Kidney (tissue), 14 donors: ENCODE measurements around the gene BST1. TPM values are rescaled to one million over a fixed set of nuclear protein-coding genes. Genes with fewer than 3 reads are reported as not detected.

Experiments used
- DNase-seq, 5 donors: peaks; one replicate each; pipeline ENCODE4 v3.0.0-alpha.2; 2013 to 2020
- FAIRE-seq: peaks from 2 replicates; lab custom pipeline; 2012; peaks lifted over from hg19 to GRCh38; lab: Jason Lieb, UNC
- H3K27ac ChIP-seq, 2 donors: one replicate each; pipeline ENCODE4 v1.7.0; 2013; ENCODE audit warnings: low read depth in 2 of 2, low read length in 2 of 2, inconsistent platforms in 1 of 2
- H3K27me3 ChIP-seq: one replicate; pipeline ENCODE4 v1.7.1; 2013; ENCODE audit warnings: low read length, inconsistent platforms; ENCODE audit not compliant: control insufficient read depth, insufficient read depth
- H3K36me3 ChIP-seq, 3 donors: one replicate each; pipeline versions ENCODE4 v1.7.0 to v1.7.1; 2013; ENCODE audit warnings: low read length in 3 of 3, control low read depth in 1 of 3, inconsistent platforms in 1 of 3; ENCODE audit not compliant: insufficient read depth in 3 of 3, control insufficient read depth in 2 of 3
- H3K4me1 ChIP-seq, 3 donors: one replicate each; pipeline versions ENCODE4 v1.7.0 to v1.7.1; 2013; ENCODE audit warnings: low read length in 3 of 3, inconsistent platforms in 1 of 3, low read depth in 1 of 3; ENCODE audit not compliant: control insufficient read depth in 2 of 3, insufficient read depth in 2 of 3
- H3K4me3 ChIP-seq, 3 donors: one replicate each; pipeline versions ENCODE4 v1.7.0 to v1.8.1; 2013; ENCODE audit warnings: low read length in 3 of 3, control low read depth in 1 of 3, inconsistent platforms in 1 of 3
- H3K9ac ChIP-seq, 3 donors: one replicate each; pipeline versions ENCODE4 v1.7.0 to v1.7.1; 2013; ENCODE audit warnings: low read length in 3 of 3, control low read depth in 1 of 3, inconsistent platforms in 1 of 3
- H3K9me3 ChIP-seq, 3 donors: one replicate each; pipeline versions ENCODE4 v1.7.0 to v1.7.1; 2013; ENCODE audit warnings: low read length in 3 of 3, control low read depth in 1 of 3, inconsistent platforms in 1 of 3; ENCODE audit not compliant: control insufficient read depth in 2 of 3, insufficient read depth in 1 of 3
- CTCF ChIP-seq: IDR thresholded peaks from 3 replicates; pipeline ENCODE4 v1.5.1; 2012; ENCODE audit warnings: mild to moderate bottlenecking, moderate library complexity, borderline replicate concordance; ENCODE audit not compliant: insufficient read depth; ENCODE audit errors: extremely low read depth
- intact Hi-C: fragments of 100-400 bp; cut with DNase I; formaldehyde crosslinking; loops from one replicate; pipeline ENCODE4 v1.11.1; 2022
- polyA plus RNA-seq: library from polyadenylated mRNA; stranded (reverse); fragments of 350-450 nt; fragmentation: Illumina TruSeq; extraction: RNeasy Lipid Tissue Mini Kit (QIAGEN cat#74804); gene quantifications from one replicate; pipeline ENCODE4 v1.2.3, GENCODE V29; 2014; ENCODE audit warnings: low read depth, low replicate concordance; ENCODE audit not compliant: insufficient read depth
- total RNA-seq: library from RNA; stranded (reverse); fragmentation: NEBNext Ultra II Directional; extraction: Animal tissue kit (Norgen Biotek cat#: 25700); gene quantifications from one replicate; pipeline ENCODE4 v1.2.1, GENCODE V29; 2021
- donor health status: control.
- donor health status: control.
- donor health status: control.
- donor health status: control.
- donor health status: control.
- donor health status: DM: yes; HTN: yes; CAD: no.
- donor health status: Normal renal cell carcinoma (clear cell type).

BST1 gene
- total and polyA plus RNA-seq, 2 donors from 2014 or later: 5.3 to 19.0 TPM

- no peak for FAIRE-seq
- H3K9ac ChIP-seq: no peak overlapping the region
- no peaks in the 10 kb centered on the region for H3K4me1 ChIP-seq
- TF ChIP-seq CTCF: no peak
- no peak overlapping the region for H3K27ac ChIP-seq
- no peak for DNase-seq
- intact Hi-C loops: no loop called here
- H3K4me3 ChIP-seq: no peak overlapping the region
- H3K27me3 ChIP-seq: no peaks in the 10 kb centered on the region
- no peaks in the 10 kb centered on the region for H3K9me3 ChIP-seq
- H3K36me3 ChIP-seq: no peaks in the 10 kb centered on the region
Observed at GRCh38 chr4:15668566-15669435, 34.1 kb upstream of the BST1 start.

GRCh38 chr4:15670576-15670975 is 32.3 kb upstream of the BST1 start:
- intact Hi-C loops: no loop called here
- Histone ChIP-seq H3K9ac (no peak overlapping the region), H3K27me3 (no peaks in the 10 kb centered on the region), H3K4me1 (no peaks in the 10 kb centered on the region), H3K36me3 (no peaks in the 10 kb centered on the region), H3K27ac (no peak overlapping the region), H3K4me3 (no peak overlapping the region), H3K9me3 (no peaks in the 10 kb centered on the region)
- FAIRE-seq (no peak), DNase-seq (no peak)
- TF ChIP-seq CTCF: no peak

GRCh38 chr4:15672101-15672500 is 30.8 kb upstream of the BST1 start:
- no peak overlapping the region for H3K9ac ChIP-seq
- no peaks in the 10 kb centered on the region for H3K9me3 ChIP-seq
- H3K36me3 ChIP-seq: no peaks in the 10 kb centered on the region
- TF ChIP-seq CTCF: no peak
- FAIRE-seq (no peak), DNase-seq (no peak)
- no peaks in the 10 kb centered on the region for H3K27me3 ChIP-seq
- H3K4me1 ChIP-seq: no peaks in the 10 kb centered on the region
- H3K4me3 ChIP-seq: no peak overlapping the region
- intact Hi-C loops: no loop called here
- no peak overlapping the region for H3K27ac ChIP-seq
